A172 (cell line): ENCODE measurements around the gene UVSSA. TPM values are rescaled to one million over a fixed set of nuclear protein-coding genes. Genes with fewer than 3 reads are reported as not detected.
"Not testable (repeated sequence)": the region's sequence is repeated elsewhere in the genome, so short reads cannot be mapped to it uniquely, and the experiment has no call there.

Experiments used
- DNase-seq: peaks from one replicate; pipeline ENCODE4 v3.0.0-alpha.2; 2015; ENCODE audit warnings: low spot score
- total RNA-seq: library from RNA; depleted of rRNA; stranded (reverse); fragments of >200 nt; shearing (Covaris generic); gene quantifications from 2 replicates; pipeline ENCODE4 v1.2.3, GENCODE V29; 2014

The UVSSA gene
- total RNA-seq, 1 experiment from 2014 or later, result 9.8 TPM

DNA sequence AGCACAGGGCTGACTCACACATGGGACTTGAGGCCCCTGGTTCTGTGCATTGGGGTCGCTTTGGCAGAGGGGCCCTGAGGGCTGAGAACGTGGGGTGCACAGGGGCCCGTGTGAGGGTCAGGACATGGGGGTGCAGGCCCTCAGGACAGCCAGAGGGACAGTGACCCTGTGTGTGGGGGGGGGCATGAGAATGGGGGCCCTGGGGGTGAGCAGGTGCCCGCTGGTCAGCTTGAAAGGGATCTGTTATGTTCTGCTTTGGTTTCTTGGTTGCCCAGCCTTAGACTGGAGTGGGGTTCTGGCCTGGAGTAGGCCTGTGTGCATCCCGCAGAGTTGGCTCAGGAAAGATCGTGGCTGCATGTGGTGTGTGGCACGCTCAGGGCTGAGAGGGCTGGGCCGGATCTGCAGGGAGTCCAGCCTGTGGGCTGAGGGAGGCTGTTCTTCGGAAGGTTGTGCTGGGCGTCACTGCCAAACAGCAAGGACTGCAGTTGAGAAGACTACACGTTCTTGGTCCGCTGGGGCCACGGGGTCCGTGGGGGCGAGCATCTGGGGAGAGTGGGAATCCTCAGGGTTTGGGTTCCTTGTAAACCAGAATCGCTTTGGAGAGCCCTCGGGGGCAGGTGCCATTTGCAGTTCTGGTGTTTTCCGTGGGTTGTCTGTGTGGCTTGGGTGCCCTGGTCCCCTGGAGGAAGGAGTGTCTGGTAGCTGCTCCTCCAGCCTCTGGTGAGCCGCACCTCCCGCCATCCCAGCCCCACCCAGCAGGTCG, 15.2 kb upstream of the UVSSA start:
- DNase-seq, result no peak

GRCh38 chr4:1332686-1333085, 14.3 kb upstream of the UVSSA start:
- no peak for DNase-seq

- DNase-seq, result no peak
Measured at GRCh38 chr4:1333256-1333655, 13.8 kb upstream of the UVSSA start.

GRCh38 chr4:1333851-1334578, 13.0 kb upstream of the UVSSA start:
- peak; percentile 83 for DNase-seq

DNA sequence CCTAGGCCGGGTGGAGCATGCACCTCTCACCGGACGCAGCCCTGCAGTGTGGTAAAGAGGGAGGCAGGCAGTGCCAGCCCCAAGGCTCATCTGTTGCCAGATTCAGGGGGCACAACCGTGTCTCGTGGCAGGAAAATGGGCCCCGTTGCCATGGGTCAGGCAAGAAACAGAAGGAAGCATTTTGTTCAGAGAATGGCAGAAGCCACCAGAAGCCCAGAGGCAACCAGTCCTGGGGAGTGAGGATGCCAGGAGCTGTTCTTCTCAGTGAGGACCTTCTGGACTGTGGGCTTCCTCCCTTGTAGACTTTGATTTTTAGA, 12.5 kb upstream of the UVSSA start:
- no peak for DNase-seq

DNA sequence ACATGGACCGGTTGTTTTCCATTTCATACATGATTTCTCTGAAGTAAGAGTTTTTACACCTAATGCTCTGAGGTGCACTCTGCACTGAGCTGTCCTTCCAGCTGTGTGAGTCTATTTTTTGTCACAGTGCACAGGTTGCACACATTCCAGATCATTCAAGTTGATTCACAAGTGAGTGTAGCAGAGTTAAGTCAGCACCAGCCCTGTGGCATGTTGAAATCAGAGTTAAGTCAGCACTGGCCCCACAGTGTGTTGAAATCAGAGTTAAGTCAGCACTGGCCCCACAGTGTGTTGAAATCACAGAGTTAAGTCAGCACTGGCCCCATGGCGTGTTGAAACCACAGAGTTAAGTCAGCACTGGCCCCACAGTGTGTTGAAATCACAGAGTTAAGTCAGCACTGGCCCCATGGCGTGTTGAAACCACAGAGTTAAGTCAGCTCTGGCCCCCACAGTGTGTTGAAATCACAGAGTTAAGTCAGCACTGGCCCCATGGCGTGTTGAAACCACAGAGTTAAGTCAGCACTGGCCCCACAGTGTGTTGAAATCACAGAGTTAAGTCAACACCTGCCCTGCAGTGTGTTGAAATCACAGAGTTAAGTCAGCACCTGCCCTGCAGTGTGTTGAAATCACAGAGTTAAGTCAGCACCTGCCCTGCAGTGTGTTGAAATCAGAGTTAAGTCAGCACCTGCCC, 11.7 kb upstream of the UVSSA start:
- DNase-seq, result not testable (repeated sequence)

GRCh38 chr4:1336088-1336491, 10.9 kb upstream of the UVSSA start:
- DNase-seq, result no peak

- DNase-seq, result peak; percentile 59
Measured at GRCh38 chr4:1337376-1337831, 9.6 kb upstream of the UVSSA start.

GRCh38 chr4:1337951-1338751, 8.9 kb upstream of the UVSSA start:
- no peak for DNase-seq

GRCh38 chr4:1338752-1339414, 8.1 kb upstream of the UVSSA start:
- peak; percentile 78 for DNase-seq

- DNase-seq, result no peak
Measured at GRCh38 chr4:1339489-1339888, 7.5 kb upstream of the UVSSA start.

- DNase-seq, result no peak
Measured at GRCh38 chr4:1340181-1340747, 6.7 kb upstream of the UVSSA start.

DNA sequence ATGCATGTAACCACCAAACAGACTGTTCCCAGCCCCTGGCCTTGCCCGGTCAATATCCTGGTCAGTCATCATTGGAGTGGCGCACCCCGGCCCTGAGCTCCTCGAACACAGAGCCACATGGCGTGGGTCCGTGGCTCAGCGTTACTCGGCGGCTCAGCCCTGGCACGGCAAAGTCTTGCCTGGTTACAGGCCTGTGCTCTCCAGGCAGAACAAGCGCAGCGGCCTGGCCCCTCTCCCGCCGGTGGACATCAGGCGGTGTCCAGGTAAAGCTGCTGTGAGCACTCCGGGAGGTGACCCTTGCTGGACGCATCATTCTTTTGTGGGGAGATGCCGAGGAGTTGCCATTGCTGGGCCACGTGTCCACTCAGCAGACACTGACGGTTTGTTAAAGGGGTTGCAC, 6.1 kb upstream of the UVSSA start:
- no peak for DNase-seq

DNA sequence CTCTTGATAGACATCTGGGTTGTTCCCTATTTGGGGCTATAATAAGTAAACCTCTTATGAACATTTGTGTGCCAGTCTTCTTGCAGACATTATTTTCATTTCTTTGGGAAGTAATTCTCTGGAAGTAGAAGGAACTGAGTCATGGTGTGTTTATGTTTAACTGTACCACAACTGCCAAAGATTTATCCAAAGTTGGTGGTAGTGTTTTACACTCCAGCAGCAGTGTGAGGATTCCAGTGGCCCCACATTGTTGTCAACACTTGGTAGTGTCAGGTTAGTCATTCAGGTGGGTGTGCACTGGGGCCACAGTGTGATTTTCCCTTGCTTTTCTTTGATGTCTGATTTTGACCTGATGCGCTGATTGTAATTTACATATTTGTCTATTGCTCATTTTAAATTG, 5.0 kb upstream of the UVSSA start:
- no peak for DNase-seq

- no peak for DNase-seq
Measured at GRCh38 chr4:1344696-1345095, 2.3 kb upstream of the UVSSA start.

GRCh38 chr4:1345903-1346780, 866 bp upstream of the UVSSA start:
- DNase-seq, result peak; percentile 43

DNA sequence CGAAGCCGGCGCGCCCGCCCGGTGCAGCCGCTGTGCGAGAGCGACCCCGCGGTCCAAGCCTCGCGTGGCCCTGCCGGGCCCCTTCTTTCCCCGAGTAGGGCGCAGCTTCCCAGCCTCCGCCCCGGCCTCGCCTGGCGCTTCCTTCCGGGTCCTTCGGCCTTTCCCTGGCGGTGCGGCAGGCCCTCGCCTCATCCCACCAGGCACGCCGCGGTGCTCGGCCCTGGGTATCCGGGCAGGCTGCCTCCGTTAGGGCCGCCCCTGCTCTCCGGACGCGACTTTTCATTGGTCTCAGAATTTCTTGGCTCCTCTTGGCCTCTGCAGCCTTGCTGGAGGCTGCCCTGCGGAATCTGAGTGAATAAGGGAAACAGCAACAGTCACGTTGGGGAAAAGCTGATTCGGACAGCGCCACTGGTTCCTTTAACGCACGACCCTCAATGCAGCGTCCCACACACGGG, 429 bp downstream of the UVSSA start:
- peak; percentile 37 for DNase-seq

GRCh38 chr4:1348014-1348513, 1.1 kb downstream of the UVSSA start:
- DNase-seq, result no peak

DNA sequence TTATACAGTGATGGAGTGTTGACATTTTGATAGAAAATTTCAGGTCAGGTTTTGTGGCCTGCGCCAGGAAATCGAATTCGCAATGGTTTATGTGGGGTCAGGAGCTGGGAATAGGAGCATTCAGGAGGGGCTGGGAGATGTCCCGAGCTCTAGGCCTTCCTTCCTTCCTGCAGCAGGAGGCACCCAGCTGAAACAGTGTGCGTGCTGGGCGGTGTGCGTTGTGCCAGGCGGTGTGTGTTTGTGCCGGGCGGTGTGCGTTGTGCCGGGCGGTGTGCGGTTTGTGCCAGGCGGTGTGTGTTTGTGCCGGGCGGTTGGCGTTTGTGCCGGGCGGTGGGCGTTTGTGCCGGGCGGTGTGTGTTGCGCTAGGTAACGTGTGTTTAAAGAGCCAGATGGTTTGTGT, 1.7 kb downstream of the UVSSA start:
- DNase-seq, result no peak
